GM12872 (cell line): ENCODE results near the gene FRMPD2.

Experiments used
- TF ChIP-seq, protein P1 (sequence below): IDR thresholded peaks from 3 replicates; pipeline ENCODE4 v1.5.1; 2011; ENCODE audit warnings: low read depth, mild to moderate bottlenecking, low read length, moderate library complexity; ENCODE audit not compliant: insufficient read depth

FRMPD2 gene

DNA sequence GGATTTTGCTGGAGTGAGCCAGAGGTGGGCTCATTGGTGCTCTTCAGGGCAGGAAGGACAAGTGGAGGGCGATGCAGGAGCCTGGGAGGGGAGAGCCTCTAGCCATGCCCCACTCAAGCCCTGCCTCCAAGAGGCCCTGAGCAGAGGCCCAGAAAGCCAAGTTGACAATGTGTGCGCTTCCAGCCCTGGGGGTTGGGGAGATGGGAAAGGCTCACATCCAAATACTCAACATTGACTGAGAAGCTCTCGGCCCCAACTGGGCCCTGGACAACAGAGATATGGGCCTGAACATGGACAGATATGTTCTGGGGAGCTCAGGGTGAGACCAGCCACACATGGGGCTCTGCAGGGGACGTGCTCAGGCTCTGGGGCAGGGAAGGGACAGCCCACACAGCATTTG is 39.0 kb downstream of the FRMPD2 start:
- TF ChIP-seq, protein P1, sequence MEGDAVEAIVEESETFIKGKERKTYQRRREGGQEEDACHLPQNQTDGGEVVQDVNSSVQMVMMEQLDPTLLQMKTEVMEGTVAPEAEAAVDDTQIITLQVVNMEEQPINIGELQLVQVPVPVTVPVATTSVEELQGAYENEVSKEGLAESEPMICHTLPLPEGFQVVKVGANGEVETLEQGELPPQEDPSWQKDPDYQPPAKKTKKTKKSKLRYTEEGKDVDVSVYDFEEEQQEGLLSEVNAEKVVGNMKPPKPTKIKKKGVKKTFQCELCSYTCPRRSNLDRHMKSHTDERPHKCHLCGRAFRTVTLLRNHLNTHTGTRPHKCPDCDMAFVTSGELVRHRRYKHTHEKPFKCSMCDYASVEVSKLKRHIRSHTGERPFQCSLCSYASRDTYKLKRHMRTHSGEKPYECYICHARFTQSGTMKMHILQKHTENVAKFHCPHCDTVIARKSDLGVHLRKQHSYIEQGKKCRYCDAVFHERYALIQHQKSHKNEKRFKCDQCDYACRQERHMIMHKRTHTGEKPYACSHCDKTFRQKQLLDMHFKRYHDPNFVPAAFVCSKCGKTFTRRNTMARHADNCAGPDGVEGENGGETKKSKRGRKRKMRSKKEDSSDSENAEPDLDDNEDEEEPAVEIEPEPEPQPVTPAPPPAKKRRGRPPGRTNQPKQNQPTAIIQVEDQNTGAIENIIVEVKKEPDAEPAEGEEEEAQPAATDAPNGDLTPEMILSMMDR = no peak

DNA sequence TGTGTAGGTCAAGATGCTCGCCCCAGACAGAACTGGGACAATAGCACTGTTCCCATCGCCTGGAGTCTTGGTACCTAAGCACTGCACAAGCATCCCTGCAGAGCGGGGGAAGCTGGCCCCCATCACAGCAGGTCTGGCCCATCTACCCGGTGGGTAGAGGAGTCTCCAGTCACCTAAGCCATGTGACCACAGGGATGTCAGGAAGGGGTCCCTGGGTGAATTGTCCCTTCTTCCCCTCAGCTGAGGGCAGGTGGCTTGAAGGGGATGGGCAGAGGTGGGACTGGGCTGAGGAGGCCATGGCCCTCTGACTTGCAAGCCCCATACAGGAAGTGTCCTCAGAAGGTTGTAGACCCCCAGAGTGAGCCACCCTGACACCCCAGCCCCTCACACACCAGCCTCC is 39.7 kb downstream of the FRMPD2 start:
- TF ChIP-seq, protein P1 = no peak

DNA sequence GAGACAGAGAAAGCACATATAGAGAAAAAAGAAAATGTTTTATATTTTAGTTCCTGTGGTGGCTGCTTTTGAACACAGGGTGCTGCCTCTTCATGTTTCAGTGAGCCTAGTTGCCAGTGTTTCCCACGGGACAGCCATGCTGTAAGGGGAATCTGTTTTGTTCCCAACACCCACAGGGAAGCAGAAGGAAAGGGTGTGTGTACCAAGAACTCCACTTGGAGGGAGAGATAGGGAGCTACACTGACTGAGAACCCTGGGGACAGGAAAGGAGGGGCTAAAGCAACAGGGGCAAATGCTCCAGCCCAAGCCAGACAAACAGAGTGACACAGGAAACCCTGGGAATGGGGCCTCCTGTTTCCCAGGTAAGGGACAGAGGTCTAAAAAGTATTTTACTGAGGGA is 40.2 kb downstream of the FRMPD2 start:
- TF ChIP-seq, protein P1 = no peak

DNA sequence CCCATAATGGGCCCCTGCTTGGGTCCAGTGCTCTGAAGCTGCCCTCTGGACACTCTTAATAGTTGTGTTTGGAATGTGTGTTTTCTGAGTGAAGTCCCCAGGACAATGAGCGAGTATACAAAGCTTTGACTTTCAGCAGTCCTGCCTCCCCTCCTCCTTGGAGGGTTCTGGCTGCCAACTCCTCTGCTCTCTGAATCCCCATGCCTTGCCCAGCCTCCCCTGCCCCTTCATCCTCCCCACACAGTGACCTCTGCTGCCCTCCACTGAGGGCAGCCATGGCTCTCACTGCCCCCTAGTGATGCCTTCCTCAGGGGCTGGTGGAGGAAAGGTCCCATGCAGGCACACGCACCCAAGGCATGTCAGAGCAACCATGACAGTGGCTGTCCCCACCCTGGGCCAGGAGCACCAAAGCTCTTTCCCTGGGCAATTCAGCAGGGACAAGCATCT is 40.9 kb downstream of the FRMPD2 start:
- TF ChIP-seq, protein P1 = no peak

DNA sequence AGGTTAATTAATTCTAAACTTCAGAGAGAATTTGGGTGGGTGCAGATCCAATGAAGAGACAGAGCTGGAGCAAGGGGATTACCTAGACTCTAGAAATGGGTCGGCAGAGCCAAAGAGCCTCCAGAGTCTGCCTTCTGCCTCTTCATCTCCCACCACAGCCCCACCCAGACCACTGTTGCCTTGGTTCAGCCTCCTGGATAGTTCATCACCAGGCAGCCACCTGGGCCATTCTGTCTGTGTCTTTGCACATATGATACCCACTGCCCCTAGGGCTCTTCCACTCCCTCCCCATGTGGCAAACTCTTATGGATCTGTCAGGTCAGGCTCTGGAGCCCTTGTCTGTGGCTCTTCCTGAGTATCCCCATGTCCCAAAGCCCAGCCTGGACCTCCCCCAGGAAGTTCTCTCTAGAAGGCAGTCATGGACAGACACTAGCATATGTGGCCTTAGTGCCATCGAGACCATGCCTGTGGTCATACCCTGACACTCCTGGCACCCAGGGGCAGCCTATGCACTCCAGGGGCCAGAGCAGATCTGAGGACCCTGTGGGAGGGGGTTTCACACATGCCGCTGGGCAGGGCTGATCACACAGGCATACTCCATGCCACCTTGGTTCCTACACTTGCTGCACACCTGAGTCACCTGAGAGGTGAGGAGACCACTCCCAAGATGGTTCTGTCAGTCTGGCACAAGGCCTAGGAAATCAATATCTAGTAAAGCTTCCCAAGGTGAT is 41.6 kb downstream of the FRMPD2 start:
- TF ChIP-seq, protein P1 = no peak

DNA sequence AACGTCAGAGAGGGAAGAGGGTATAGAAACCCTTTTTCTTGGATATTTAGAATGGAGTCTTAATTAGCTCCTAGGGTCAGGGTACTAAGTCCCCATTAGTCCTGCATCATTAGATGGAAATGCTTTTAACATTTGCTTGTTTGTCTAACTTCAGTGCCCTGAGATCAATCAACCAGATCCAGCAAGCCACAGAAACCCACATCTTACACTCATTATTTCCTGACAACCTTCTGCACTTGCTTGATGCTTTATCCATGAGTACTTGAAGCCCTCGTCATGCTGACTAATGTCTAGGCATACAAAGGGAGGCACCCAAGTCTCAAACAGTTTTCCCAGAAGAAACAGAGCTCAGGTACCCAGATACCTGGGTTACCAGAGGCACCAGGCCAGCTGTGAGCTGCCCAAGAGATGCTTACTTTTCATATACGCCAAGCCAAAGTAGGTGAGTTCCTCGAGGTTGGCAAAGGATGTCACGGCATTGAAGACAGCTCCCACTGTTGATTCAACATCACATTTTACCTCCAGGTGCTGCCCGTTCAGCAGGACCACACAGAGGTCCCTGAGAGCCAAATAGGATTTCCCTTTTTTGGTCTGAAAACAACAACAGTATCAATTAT is 42.7 kb downstream of the FRMPD2 start:
- TF ChIP-seq, protein P1 = no peak

DNA sequence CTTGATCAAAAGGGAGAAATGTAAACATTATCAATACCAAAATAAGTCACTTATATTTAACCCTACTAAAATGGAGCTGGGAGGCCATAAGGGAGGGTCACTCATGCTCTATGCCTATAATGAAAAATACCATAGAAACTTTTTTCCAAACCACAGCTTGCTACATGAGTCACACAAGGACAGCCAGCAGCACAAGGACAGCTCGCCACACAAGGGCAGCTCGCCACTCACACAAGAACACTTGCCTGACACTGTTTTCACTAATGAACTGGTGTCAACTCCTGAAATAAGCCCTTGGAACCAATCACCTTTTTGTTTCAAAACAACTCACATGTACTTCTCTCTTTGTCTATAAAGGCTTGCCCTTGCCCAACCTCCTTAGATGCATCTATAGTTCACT is 43.3 kb downstream of the FRMPD2 start:
- TF ChIP-seq, protein P1 = no peak
